Measurements from ENCODE around the gene KCTD21.
"Not testable (repeated sequence)": the region's sequence is repeated elsewhere in the genome, so short reads cannot be mapped to it uniquely, and the experiment has no call there.

DNA sequence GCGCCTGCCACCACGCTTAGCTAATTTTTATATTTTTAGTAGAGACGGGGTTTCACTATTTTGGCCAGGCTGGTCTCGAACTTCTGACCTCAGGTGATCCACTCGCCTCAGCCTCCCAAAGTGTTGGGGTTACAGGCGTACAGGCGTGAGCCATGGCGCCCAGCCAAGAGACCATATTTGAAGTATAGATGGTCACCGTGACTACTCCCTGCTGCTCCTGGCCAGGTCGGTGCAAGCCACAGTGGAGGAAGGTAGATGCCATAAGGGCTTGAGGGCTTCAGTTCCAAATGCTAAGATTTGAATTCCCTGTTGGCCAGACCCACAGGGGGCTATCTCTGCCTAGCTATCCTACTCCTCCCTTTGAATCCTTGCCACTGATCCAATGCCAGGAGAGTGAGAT is 34.3 kb upstream of the KCTD21 start:
- TF ChIP-seq, protein P1, sequence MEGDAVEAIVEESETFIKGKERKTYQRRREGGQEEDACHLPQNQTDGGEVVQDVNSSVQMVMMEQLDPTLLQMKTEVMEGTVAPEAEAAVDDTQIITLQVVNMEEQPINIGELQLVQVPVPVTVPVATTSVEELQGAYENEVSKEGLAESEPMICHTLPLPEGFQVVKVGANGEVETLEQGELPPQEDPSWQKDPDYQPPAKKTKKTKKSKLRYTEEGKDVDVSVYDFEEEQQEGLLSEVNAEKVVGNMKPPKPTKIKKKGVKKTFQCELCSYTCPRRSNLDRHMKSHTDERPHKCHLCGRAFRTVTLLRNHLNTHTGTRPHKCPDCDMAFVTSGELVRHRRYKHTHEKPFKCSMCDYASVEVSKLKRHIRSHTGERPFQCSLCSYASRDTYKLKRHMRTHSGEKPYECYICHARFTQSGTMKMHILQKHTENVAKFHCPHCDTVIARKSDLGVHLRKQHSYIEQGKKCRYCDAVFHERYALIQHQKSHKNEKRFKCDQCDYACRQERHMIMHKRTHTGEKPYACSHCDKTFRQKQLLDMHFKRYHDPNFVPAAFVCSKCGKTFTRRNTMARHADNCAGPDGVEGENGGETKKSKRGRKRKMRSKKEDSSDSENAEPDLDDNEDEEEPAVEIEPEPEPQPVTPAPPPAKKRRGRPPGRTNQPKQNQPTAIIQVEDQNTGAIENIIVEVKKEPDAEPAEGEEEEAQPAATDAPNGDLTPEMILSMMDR (IDR thresholded peaks at IDR 0.05; ENCODE audit: insufficient read depth, low read length, poor library complexity, severe bottlenecking): not testable (repeated sequence)
- not testable (repeated sequence) for TF ChIP-seq EZH2phosphoT487 (conservative IDR thresholded peaks at IDR 0.05; ENCODE audit: low read length)
